Measurements from ENCODE around the gene NAA40. TPM values are rescaled to one million over a fixed set of nuclear protein-coding genes. Genes with fewer than 3 reads are reported as not detected.

Gene NAA40
- total RNA-seq, 1 experiment from 2014 or later, result 5.3 TPM

DNA sequence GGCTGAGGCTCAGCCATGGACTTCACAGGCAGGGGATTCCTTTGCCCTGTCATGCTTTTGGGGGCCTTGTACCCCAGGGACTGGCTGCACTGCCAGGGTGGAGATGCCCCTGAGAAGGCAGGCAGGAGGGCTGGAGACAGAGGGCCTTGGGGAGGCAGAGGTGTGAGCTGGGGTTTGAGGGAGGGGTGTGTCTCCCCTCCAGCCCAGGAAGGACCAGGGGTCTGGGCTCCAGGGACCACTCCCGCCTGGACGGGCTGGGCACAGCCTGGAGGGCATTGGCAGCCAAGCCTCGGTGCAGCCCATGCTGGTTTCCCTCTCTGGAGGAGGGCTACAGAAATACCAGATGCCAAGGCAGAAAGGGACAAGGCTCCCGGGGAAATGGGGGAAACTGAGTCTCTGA is 66.9 kb downstream of the NAA40 start:
- no peak for DNase-seq (ENCODE audit: extremely low read depth, low read depth)

DNA sequence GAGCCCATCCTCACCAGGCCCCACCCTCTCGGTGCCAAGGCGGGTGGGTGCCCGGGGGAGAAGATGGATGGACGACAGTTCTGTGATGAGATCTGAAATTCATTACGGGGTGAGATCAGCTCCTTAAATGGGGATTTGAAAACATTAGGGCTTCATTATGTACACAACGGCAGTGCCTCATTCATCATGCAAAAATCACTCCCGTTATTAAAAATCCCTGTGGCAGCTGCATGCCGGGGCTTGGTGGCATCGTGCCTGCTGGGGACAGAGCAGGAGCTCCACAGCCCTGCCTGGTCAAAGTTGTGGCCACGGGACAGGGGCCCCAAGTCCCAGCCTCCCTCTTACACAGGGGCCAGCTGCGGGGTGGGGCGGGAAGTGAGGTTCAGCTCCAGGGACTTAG is 67.6 kb downstream of the NAA40 start:
- no peak for DNase-seq (ENCODE audit: extremely low read depth, low read depth)

Small RNA genes lying within 50 kb of the gene (small RNA-seq; reads per million reads assigned to genes)
- 0 reads per million in 2 experiments for gene RNU6-45P

Other genes with a start within 250 kb of the NAA40 start
- gene ZFTA, start 170.2 kb upstream of the NAA40 start, total RNA-seq (2014; rRNA removed; shearing (Covaris generic)), result 5.3 and 5.6 TPM in 2 replicates
- gene SPINDOC, start 125.5 kb upstream of the NAA40 start, total RNA-seq (2014; rRNA removed; shearing (Covaris generic)), result 15.7 and 17.4 TPM in 2 replicates
- 22.1 and 22.3 TPM in 2 replicates for gene MARK2, start 99.9 kb upstream of the NAA40 start, total RNA-seq (2014; rRNA removed; shearing (Covaris generic))
- 4.2 and 4.5 TPM in 2 replicates for gene RCOR2, start 21.8 kb upstream of the NAA40 start, total RNA-seq (2014; rRNA removed; shearing (Covaris generic))
- gene COX8A, start 35.6 kb downstream of the NAA40 start, total RNA-seq (2014; rRNA removed; shearing (Covaris generic)), result 418 and 605 TPM in 2 replicates
- gene OTUB1, start 47.4 kb downstream of the NAA40 start, total RNA-seq (2014; rRNA removed; shearing (Covaris generic)), result 32.8 and 43.6 TPM in 2 replicates
- gene FLRT1, start 96.9 kb downstream of the NAA40 start, total RNA-seq (2014; rRNA removed; shearing (Covaris generic)), result 2.7 and 3.0 TPM in 2 replicates
- 29.3 and 32.2 TPM in 2 replicates for gene MACROD1, start 227.1 kb downstream of the NAA40 start, total RNA-seq (2014; rRNA removed; shearing (Covaris generic))
- 147 and 154 TPM in 2 replicates for gene STIP1, start 247.2 kb downstream of the NAA40 start, total RNA-seq (2014; rRNA removed; shearing (Covaris generic))

Measured in NCI-H460 (cell line).